Measurements from ENCODE around the gene VMP1. TPM values are rescaled to one million over a fixed set of nuclear protein-coding genes. Genes with fewer than 3 reads are reported as not detected.

VMP1 gene
- total and polyA plus RNA-seq, 4 donors, result 46.4 to 118 (median 71.6) TPM

DNA sequence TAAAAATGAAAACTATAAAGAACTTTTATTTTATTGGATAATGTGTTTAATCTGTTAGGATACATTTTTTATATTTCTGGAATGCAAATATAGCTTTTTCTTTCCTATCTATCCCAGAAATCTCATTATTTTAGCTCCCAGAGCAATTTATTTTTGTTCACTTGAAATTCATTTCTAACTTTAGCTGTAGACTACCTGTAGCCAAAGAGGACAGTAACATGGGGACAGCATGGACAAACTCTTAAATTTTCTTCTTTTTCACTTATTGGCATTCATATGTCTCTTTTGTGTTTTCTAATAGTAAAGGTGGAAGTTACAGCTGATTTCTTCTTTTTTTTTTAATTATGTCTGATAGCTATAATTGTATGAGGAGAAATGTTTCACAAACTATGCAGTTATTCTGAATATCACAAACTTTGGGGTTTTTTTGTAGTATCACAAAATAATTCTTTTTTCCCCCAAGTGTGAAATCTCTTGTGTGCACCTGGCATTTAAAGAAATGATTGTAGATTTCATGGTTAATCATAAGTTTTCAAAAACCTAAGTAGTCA lies 55.4 kb downstream of the VMP1 start:
- DNase-seq (ENCODE audit: low spot score), result no peak
- Histone ChIP-seq H3K4me3 (ENCODE audit: low read depth in 1 of 3, low read length in 3 of 3) (no peak overlapping the region), H3K36me3 (ENCODE audit: control insufficient read depth in 4 of 4, insufficient read depth in 3 of 4, low read depth in 1 of 4, low read length in 3 of 4) (peaks cover 0 to 12% (median 3%) of the 10 kb centered on the region in 4 donors), H3K9ac (ENCODE audit: low read depth in 1 of 2, low read length in 2 of 2) (no peak overlapping the region), H3K27me3 (ENCODE audit: control insufficient read depth in 4 of 4, insufficient read depth in 4 of 4, low read length in 3 of 4) (no peaks in the 10 kb centered on the region), H3K9me3 (ENCODE audit: control insufficient read depth in 4 of 4, low read length in 3 of 4) (no peaks in the 10 kb centered on the region), H3K4me1 (ENCODE audit: control insufficient read depth in 4 of 4, insufficient read depth in 4 of 4, low read length in 3 of 4) (no peaks in the 10 kb centered on the region), H3K27ac (ENCODE audit: low read depth in 1 of 2, low read length in 2 of 2) (no peak overlapping the region)
- TF ChIP-seq GABPA (IDR thresholded peaks at IDR 0.05 in 1 of 2, conservative IDR thresholded peaks at IDR 0.05 in 1 of 2), result no peak
- no peak for TF ChIP-seq TAF1 (conservative IDR thresholded peaks at IDR 0.05)
- TF ChIP-seq, protein P1, sequence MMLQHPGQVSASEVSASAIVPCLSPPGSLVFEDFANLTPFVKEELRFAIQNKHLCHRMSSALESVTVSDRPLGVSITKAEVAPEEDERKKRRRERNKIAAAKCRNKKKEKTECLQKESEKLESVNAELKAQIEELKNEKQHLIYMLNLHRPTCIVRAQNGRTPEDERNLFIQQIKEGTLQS (IDR thresholded peaks at IDR 0.05), result no peak
- TF ChIP-seq RXRA (IDR thresholded peaks at IDR 0.05), result no peak
- no peak for TF ChIP-seq JUND (IDR thresholded peaks at IDR 0.05)
- TF ChIP-seq RAD21 (IDR thresholded peaks at IDR 0.05), result no peak

DNA sequence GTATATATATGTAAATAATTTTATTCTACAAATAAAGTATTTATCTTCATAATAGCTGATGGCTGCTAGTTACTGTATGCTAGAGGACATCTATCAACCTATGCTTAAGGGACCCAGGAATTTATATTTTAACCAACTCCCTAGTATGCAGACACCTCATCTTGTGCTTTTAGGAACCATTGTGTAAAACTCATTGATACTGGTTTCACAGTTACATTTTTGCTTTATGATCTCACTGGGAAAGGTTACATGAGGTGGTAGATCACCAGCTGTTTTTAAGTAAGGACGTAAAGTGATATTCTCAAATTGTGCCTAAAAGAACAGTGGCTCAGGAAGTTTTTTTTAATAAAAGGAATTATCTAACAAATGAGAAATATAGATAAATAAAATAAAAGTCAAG lies 56.4 kb downstream of the VMP1 start:
- Histone ChIP-seq H3K4me3 (ENCODE audit: low read depth in 1 of 3, low read length in 3 of 3) (no peak overlapping the region), H3K36me3 (ENCODE audit: control insufficient read depth in 4 of 4, insufficient read depth in 3 of 4, low read depth in 1 of 4, low read length in 3 of 4) (peaks cover 0 to 10% (median 3%) of the 10 kb centered on the region in 4 donors), H3K27me3 (ENCODE audit: control insufficient read depth in 4 of 4, insufficient read depth in 4 of 4, low read length in 3 of 4) (no peaks in the 10 kb centered on the region), H3K9me3 (ENCODE audit: control insufficient read depth in 4 of 4, low read length in 3 of 4) (no peaks in the 10 kb centered on the region), H3K4me1 (ENCODE audit: control insufficient read depth in 4 of 4, insufficient read depth in 4 of 4, low read length in 3 of 4) (no peaks in the 10 kb centered on the region), H3K27ac (ENCODE audit: low read depth in 1 of 2, low read length in 2 of 2) (no peak overlapping the region), H3K9ac (ENCODE audit: low read depth in 1 of 2, low read length in 2 of 2) (no peak overlapping the region)
- 86% methylated on average over 1 of the region's 1 CpG for WGBS
- no peak for DNase-seq (ENCODE audit: low spot score)
- TF ChIP-seq, protein P1 (IDR thresholded peaks at IDR 0.05), result no peak
- TF ChIP-seq TAF1 (conservative IDR thresholded peaks at IDR 0.05) (no peak), FOXA2 (IDR thresholded peaks at IDR 0.05) (no peak), FOXA1 (IDR thresholded peaks at IDR 0.05) (no peak), JUND (IDR thresholded peaks at IDR 0.05) (no peak), HNF4G (IDR thresholded peaks at IDR 0.05) (no peak)
- TF ChIP-seq, protein P2, sequence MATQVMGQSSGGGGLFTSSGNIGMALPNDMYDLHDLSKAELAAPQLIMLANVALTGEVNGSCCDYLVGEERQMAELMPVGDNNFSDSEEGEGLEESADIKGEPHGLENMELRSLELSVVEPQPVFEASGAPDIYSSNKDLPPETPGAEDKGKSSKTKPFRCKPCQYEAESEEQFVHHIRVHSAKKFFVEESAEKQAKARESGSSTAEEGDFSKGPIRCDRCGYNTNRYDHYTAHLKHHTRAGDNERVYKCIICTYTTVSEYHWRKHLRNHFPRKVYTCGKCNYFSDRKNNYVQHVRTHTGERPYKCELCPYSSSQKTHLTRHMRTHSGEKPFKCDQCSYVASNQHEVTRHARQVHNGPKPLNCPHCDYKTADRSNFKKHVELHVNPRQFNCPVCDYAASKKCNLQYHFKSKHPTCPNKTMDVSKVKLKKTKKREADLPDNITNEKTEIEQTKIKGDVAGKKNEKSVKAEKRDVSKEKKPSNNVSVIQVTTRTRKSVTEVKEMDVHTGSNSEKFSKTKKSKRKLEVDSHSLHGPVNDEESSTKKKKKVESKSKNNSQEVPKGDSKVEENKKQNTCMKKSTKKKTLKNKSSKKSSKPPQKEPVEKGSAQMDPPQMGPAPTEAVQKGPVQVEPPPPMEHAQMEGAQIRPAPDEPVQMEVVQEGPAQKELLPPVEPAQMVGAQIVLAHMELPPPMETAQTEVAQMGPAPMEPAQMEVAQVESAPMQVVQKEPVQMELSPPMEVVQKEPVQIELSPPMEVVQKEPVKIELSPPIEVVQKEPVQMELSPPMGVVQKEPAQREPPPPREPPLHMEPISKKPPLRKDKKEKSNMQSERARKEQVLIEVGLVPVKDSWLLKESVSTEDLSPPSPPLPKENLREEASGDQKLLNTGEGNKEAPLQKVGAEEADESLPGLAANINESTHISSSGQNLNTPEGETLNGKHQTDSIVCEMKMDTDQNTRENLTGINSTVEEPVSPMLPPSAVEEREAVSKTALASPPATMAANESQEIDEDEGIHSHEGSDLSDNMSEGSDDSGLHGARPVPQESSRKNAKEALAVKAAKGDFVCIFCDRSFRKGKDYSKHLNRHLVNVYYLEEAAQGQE (IDR thresholded peaks at IDR 0.05), result no peak
- TF ChIP-seq, protein P3, sequence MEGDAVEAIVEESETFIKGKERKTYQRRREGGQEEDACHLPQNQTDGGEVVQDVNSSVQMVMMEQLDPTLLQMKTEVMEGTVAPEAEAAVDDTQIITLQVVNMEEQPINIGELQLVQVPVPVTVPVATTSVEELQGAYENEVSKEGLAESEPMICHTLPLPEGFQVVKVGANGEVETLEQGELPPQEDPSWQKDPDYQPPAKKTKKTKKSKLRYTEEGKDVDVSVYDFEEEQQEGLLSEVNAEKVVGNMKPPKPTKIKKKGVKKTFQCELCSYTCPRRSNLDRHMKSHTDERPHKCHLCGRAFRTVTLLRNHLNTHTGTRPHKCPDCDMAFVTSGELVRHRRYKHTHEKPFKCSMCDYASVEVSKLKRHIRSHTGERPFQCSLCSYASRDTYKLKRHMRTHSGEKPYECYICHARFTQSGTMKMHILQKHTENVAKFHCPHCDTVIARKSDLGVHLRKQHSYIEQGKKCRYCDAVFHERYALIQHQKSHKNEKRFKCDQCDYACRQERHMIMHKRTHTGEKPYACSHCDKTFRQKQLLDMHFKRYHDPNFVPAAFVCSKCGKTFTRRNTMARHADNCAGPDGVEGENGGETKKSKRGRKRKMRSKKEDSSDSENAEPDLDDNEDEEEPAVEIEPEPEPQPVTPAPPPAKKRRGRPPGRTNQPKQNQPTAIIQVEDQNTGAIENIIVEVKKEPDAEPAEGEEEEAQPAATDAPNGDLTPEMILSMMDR (IDR thresholded peaks at IDR 0.05; ENCODE audit: low read depth, low read length, missing input control), result no peak

DNA sequence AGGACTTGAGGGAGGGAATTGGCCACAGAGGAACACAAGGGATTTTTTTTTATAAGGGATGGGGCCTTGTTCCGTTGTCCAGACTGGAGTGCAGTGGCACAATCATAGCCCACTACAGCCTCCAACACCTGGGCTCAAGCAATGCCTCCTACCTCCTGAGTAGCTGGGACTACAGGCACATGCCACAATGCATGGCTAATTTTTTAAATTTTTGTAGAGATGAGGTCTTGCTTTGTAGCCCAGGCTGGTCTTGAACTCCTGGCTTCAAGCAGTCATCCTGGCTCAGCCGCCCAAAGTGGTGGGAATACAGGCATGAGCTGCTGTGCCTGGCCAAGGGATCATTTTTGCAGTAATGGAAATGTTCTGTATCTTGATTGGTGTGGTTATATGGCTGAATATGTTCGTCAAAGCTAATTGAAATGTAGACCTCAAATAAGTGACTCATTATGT lies 56.9 kb downstream of the VMP1 start:
- TF ChIP-seq TAF1 (conservative IDR thresholded peaks at IDR 0.05) (no peak), FOXA1 (IDR thresholded peaks at IDR 0.05) (no peak), HNF4G (IDR thresholded peaks at IDR 0.05) (no peak), SP1 (IDR thresholded peaks at IDR 0.05) (no peak), GABPA (IDR thresholded peaks at IDR 0.05 in 1 of 2, conservative IDR thresholded peaks at IDR 0.05 in 1 of 2) (no peak), NR2F2 (IDR thresholded peaks at IDR 0.05) (no peak), EGR1 (IDR thresholded peaks at IDR 0.05; ENCODE audit: low read depth in 2 of 2) (no peak)
- TF ChIP-seq, protein P1 (IDR thresholded peaks at IDR 0.05), result no peak
- TF ChIP-seq, protein P4, sequence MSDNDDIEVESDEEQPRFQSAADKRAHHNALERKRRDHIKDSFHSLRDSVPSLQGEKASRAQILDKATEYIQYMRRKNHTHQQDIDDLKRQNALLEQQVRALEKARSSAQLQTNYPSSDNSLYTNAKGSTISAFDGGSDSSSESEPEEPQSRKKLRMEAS (IDR thresholded peaks at IDR 0.05), result no peak
- Histone ChIP-seq H3K9ac (ENCODE audit: low read depth in 1 of 2, low read length in 2 of 2) (no peak overlapping the region), H3K4me1 (ENCODE audit: control insufficient read depth in 4 of 4, insufficient read depth in 4 of 4, low read length in 3 of 4) (no peaks in the 10 kb centered on the region), H3K36me3 (ENCODE audit: control insufficient read depth in 4 of 4, insufficient read depth in 3 of 4, low read depth in 1 of 4, low read length in 3 of 4) (peaks cover 0 to 10% (median 3%) of the 10 kb centered on the region in 4 donors), H3K4me3 (ENCODE audit: low read depth in 1 of 3, low read length in 3 of 3) (no peak overlapping the region), H3K27me3 (ENCODE audit: control insufficient read depth in 4 of 4, insufficient read depth in 4 of 4, low read length in 3 of 4) (no peaks in the 10 kb centered on the region), H3K9me3 (ENCODE audit: control insufficient read depth in 4 of 4, low read length in 3 of 4) (no peaks in the 10 kb centered on the region), H3K27ac (ENCODE audit: low read depth in 1 of 2, low read length in 2 of 2) (no peak overlapping the region)
- WGBS, result 94% methylated on average over 3 of the region's 3 CpGs
- DNase-seq (ENCODE audit: low spot score), result no peak

Measured in liver (tissue), 9 donors.